Neural cell (in vitro differentiated cells): ENCODE data around the gene CBFA2T3. TPM values are rescaled to one million over a fixed set of nuclear protein-coding genes. Genes with fewer than 3 reads are reported as not detected.
"Not testable (repeated sequence)": the region's sequence is repeated elsewhere in the genome, so short reads cannot be mapped to it uniquely, and the experiment has no call there.

Experiments used
- H2AFZ ChIP-seq: fragments of 200-600, 300-800 bp; sonication (generic), shearing (Covaris generic); 2 replicates; pipeline ENCODE4 v1.6.0; 2014; ENCODE audit warnings: low read depth, mild to moderate bottlenecking, antibody characterized with exemption, low read length, moderate library complexity
- H3F3A ChIP-seq: fragments of 200-600 bp; shearing (Covaris generic); 2 replicates; pipeline ENCODE4 v1.6.1; 2016; ENCODE audit warnings: mild to moderate bottlenecking, moderate library complexity, mixed read lengths, antibody characterized with exemption, low read length; ENCODE audit not compliant: insufficient read depth, poor library complexity, severe bottlenecking
- H3K27ac ChIP-seq: fragments of 200-600, 300-800 bp; sonication (generic), shearing (Covaris generic); 2 replicates; pipeline ENCODE4 v1.5.1; 2014; ENCODE audit warnings: mild to moderate bottlenecking, low read length, moderate library complexity
- H3K27me3 ChIP-seq: fragments of 300-800, 200-600 bp; sonication (generic), shearing (Covaris generic); 2 replicates; pipeline ENCODE4 v1.6.0; 2014; ENCODE audit warnings: mild to moderate bottlenecking, low read depth, low read length, moderate library complexity; ENCODE audit not compliant: insufficient read depth
- H3K36me3 ChIP-seq: fragments of 300-800, 200-600 bp; sonication (generic), shearing (Covaris generic); 2 replicates; pipeline ENCODE4 v1.5.1; 2014; ENCODE audit warnings: mild to moderate bottlenecking, antibody characterized with exemption, low read length, moderate library complexity; ENCODE audit not compliant: insufficient read depth
- H3K4me2 ChIP-seq: fragments of 300-800, 200-600 bp; sonication (generic), shearing (Covaris generic); 2 replicates; pipeline ENCODE4 v1.6.0; 2014; ENCODE audit warnings: mild to moderate bottlenecking, low read length
- H3K4me3 ChIP-seq: fragments of 300-800, 200-600 bp; sonication (generic), shearing (Covaris generic); 2 replicates; pipeline ENCODE4 v1.5.1; 2014; ENCODE audit warnings: mild to moderate bottlenecking, low read length, moderate library complexity
- H3K79me2 ChIP-seq: fragments of 200-600 bp; shearing (Covaris generic); replicated peaks from 2 replicates; pipeline ENCODE4 v1.6.0; 2014; ENCODE audit warnings: mild to moderate bottlenecking, low read length, moderate library complexity; ENCODE audit not compliant: insufficient read depth
- H3K9ac ChIP-seq: fragments of 300-800, 200-600 bp; sonication (generic), shearing (Covaris generic); 2 replicates; pipeline ENCODE4 v1.6.1; 2016; ENCODE audit warnings: mild to moderate bottlenecking, low read length, mixed read lengths
- H3K9me2 ChIP-seq: fragments of 200-600 bp; shearing (Covaris generic); 2 replicates; pipeline ENCODE4 v1.6.1; 2016; ENCODE audit warnings: mild to moderate bottlenecking, low read length, mixed read lengths; ENCODE audit not compliant: insufficient read depth
- H3K9me3 ChIP-seq: fragments of 200-600, 300-800 bp; sonication (generic), shearing (Covaris generic); 2 replicates; pipeline ENCODE4 v1.6.1; 2016; ENCODE audit warnings: mild to moderate bottlenecking, mixed run types, low read length, moderate library complexity, mixed read lengths
- H4K20me1 ChIP-seq: fragments of 200-600 bp; shearing (Covaris generic); 2 replicates; pipeline ENCODE4 v1.6.1; 2016; ENCODE audit warnings: mild to moderate bottlenecking, mixed run types; ENCODE audit not compliant: insufficient read depth
- CTCF ChIP-seq: fragments of 450-650 bp; IDR thresholded peaks from 2 replicates; pipeline ENCODE4 v1.5.1; 2014; ENCODE audit warnings: antibody characterized with exemption, mild to moderate bottlenecking, moderate library complexity; ENCODE audit not compliant: poor library complexity, severe bottlenecking
- EP300 ChIP-seq: fragments of 450-650 bp; conservative IDR thresholded peaks from 2 replicates; pipeline ENCODE4 v1.6.1; 2014; ENCODE audit warnings: antibody characterized with exemption, mild to moderate bottlenecking, moderate library complexity; ENCODE audit not compliant: poor library complexity, severe bottlenecking
- EZH2 ChIP-seq: fragments of 200-600, 300-800 bp; shearing (Covaris generic), sonication (generic); IDR thresholded peaks from 2 replicates; pipeline ENCODE4 v1.6.1; 2014; ENCODE audit warnings: antibody characterized with exemption, low read length, borderline replicate concordance, mild to moderate bottlenecking; ENCODE audit not compliant: insufficient read depth, poor library complexity, severe bottlenecking
- MXI1 ChIP-seq: fragments of 450-650 bp; conservative IDR thresholded peaks from 2 replicates; pipeline ENCODE4 v1.6.1; 2014; ENCODE audit warnings: antibody characterized with exemption, mild to moderate bottlenecking; ENCODE audit not compliant: poor library complexity, severe bottlenecking
- POLR2AphosphoS5 ChIP-seq: IDR thresholded peaks from 2 replicates; pipeline ENCODE4 v1.6.1; 2012
- RAD21 ChIP-seq: fragments of 450-650 bp; conservative IDR thresholded peaks from 2 replicates; pipeline ENCODE4 v1.6.1; 2014; ENCODE audit warnings: antibody characterized with exemption, mild to moderate bottlenecking, moderate library complexity
- REST ChIP-seq: IDR thresholded peaks from 2 replicates; pipeline ENCODE4 v1.6.1; 2012; ENCODE audit warnings: borderline replicate concordance
- SMC3 ChIP-seq: fragments of 450-650 bp; conservative IDR thresholded peaks from 2 replicates; pipeline ENCODE4 v1.6.1; 2014; ENCODE audit warnings: antibody characterized with exemption, mild to moderate bottlenecking, moderate library complexity; ENCODE audit not compliant: poor library complexity
- TAF1 ChIP-seq: IDR thresholded peaks from 2 replicates; pipeline ENCODE4 v1.6.1; 2012; ENCODE audit warnings: low read depth
- polyA plus RNA-seq: library from polyadenylated mRNA; depleted of rRNA; stranded (reverse); fragments of >200 nt; gene quantifications from 2 replicates; pipeline ENCODE4 v1.2.3, GENCODE V29; 2014

CBFA2T3 gene
- polyA plus RNA-seq, 1 donor from 2014 or later: 2.1 TPM

GRCh38 chr16:88919936-88920335 lies 57.1 kb downstream of the CBFA2T3 start:
- Histone ChIP-seq H3K9me2 (no peaks in the 10 kb centered on the region), H3K79me2 (no peaks in the 10 kb centered on the region), H2AFZ (no peak overlapping the region), H3K4me2 (no peak overlapping the region), H4K20me1 (no peaks in the 10 kb centered on the region), H3K9me3 (no peaks in the 10 kb centered on the region), H3K4me3 (no peak overlapping the region), H3F3A (no peaks in the 10 kb centered on the region), H3K36me3 (no peaks in the 10 kb centered on the region), H3K27me3 (no peaks in the 10 kb centered on the region), H3K27ac (no peak overlapping the region), H3K9ac (no peak overlapping the region)
- TF ChIP-seq EP300 (no peak), RAD21 (no peak), POLR2AphosphoS5 (no peak), TAF1 (no peak), EZH2 (no peak), SMC3 (no peak), MXI1 (no peak), CTCF (no peak), REST (no peak)

- H3F3A ChIP-seq, H3K79me2 ChIP-seq, H3K9me2 ChIP-seq, H3K9ac ChIP-seq, H3K4me3 ChIP-seq, H3K9me3 ChIP-seq, H3K27me3 ChIP-seq, H3K36me3 ChIP-seq, H2AFZ ChIP-seq, H3K27ac ChIP-seq, H4K20me1 ChIP-seq, H3K4me2 ChIP-seq: not testable (repeated sequence)
These were observed 58.1 kb downstream of the CBFA2T3 start for GRCh38 chr16:88918896-88919295.
